Tibial nerve (tissue), 4 donors: Measurements from ENCODE around the gene UXS1. TPM values are rescaled to one million over a fixed set of nuclear protein-coding genes. Genes with fewer than 3 reads are reported as not detected.

Experiments used
- DNase-seq, 2 donors: peaks; one replicate each; pipeline ENCODE4 v3.0.0-alpha.2; 2019; ENCODE audit warnings: low spot score in 2 of 2
- H3K27ac ChIP-seq, 4 donors: fragments of 200-600 bp; sonication (generic) in 3 of 4; one replicate each; pipeline ENCODE4 v1.5.1; 2017 to 2019; ENCODE audit warnings: mild to moderate bottlenecking in 1 of 4
- H3K27me3 ChIP-seq, 2 donors: fragments of 200-600 bp; sonication (generic) in 1 of 2; one replicate each; pipeline versions ENCODE4 v1.5.1 to v1.6.0; 2017 to 2019
- H3K36me3 ChIP-seq, 3 donors: fragments of 200-600 bp; sonication (generic); one replicate each; pipeline ENCODE4 v1.5.1; 2018 to 2019
- H3K4me1 ChIP-seq, 4 donors: fragments of 200-600 bp; sonication (generic) in 3 of 4; one replicate each; pipeline ENCODE4 v1.5.1; 2017 to 2019
- H3K4me3 ChIP-seq, 4 donors: fragments of 200-600 bp; sonication (generic) in 3 of 4; one replicate each; pipeline ENCODE4 v1.5.1; 2017 to 2019; ENCODE audit warnings: mild to moderate bottlenecking in 1 of 4, moderate library complexity in 1 of 4
- H3K9me3 ChIP-seq, 4 donors: fragments of 200-600 bp; sonication (generic) in 3 of 4; one replicate each; pipeline ENCODE4 v1.5.1; 2017 to 2019
- EP300 ChIP-seq, 2 donors: sonication (generic); formaldehyde crosslinking; IDR thresholded peaks; one replicate each; pipeline ENCODE4 v1.6.1; 2017; ENCODE audit warnings: antibody characterized with exemption in 2 of 2, mild to moderate bottlenecking in 1 of 2
- POLR2A ChIP-seq, 2 donors: fragments of 450-650 bp; IDR thresholded peaks; one replicate each; pipeline ENCODE4 v1.6.1; 2017; ENCODE audit warnings: antibody characterized with exemption in 2 of 2, mild to moderate bottlenecking in 2 of 2, moderate library complexity in 2 of 2
- WGBS, 2 donors: methylation state at CpG; one replicate each; pipeline ENCODE4 v1.1.5; 2018; 5-methylcytosine and 5-hydroxymethylcytosine counted together
- total RNA-seq, 4 donors: library from RNA; depleted of rRNA; stranded (reverse); fragments of >200 nt; gene quantifications; one replicate each; pipeline ENCODE4 v1.1.0, GENCODE V29; 2016
- TF ChIP-seq, protein P1 (sequence below), 5 experiments: fragments of 200-600 bp in 3 of 5; fragments of 450-650 bp in 2 of 5; sonication (generic) in 3 of 5; IDR thresholded peaks; one replicate each; pipeline ENCODE4 v1.5.1; 2016 to 2019; ENCODE audit warnings: antibody characterized with exemption in 5 of 5, mild to moderate bottlenecking in 3 of 5, moderate library complexity in 2 of 5

The UXS1 gene
- total RNA-seq, 4 donors from 2014 or later, result 38.5 to 78.9 (median 51.3) TPM

GRCh38 chr2:106127776-106128268, 66.3 kb downstream of the UXS1 start:
- peaks cover 0 to 10% (median 2%) of the 10 kb centered on the region in 4 donors for H3K4me1 ChIP-seq
- 95 to 96% methylated on average over 10 of the region's 10 CpGs for WGBS, 2 donors
- no peak overlapping the region for H3K27ac ChIP-seq
- H3K27me3 ChIP-seq, result no peaks in the 10 kb centered on the region
- H3K9me3 ChIP-seq, result no peaks in the 10 kb centered on the region
- DNase-seq, result no peak
- H3K4me3 ChIP-seq, result no peak overlapping the region
- no peak for TF ChIP-seq EP300 (IDR thresholded peaks at IDR 0.05)
- TF ChIP-seq, protein P1, sequence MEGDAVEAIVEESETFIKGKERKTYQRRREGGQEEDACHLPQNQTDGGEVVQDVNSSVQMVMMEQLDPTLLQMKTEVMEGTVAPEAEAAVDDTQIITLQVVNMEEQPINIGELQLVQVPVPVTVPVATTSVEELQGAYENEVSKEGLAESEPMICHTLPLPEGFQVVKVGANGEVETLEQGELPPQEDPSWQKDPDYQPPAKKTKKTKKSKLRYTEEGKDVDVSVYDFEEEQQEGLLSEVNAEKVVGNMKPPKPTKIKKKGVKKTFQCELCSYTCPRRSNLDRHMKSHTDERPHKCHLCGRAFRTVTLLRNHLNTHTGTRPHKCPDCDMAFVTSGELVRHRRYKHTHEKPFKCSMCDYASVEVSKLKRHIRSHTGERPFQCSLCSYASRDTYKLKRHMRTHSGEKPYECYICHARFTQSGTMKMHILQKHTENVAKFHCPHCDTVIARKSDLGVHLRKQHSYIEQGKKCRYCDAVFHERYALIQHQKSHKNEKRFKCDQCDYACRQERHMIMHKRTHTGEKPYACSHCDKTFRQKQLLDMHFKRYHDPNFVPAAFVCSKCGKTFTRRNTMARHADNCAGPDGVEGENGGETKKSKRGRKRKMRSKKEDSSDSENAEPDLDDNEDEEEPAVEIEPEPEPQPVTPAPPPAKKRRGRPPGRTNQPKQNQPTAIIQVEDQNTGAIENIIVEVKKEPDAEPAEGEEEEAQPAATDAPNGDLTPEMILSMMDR (IDR thresholded peaks at IDR 0.05), result no peak
- no peak for TF ChIP-seq POLR2A (IDR thresholded peaks at IDR 0.05)
- H3K36me3 ChIP-seq, result peaks cover 0 to 36% (median 0%) of the 10 kb centered on the region in 3 donors

- H3K9me3 ChIP-seq, result no peaks in the 10 kb centered on the region
Observed at GRCh38 chr2:106127282-106127771, 66.8 kb downstream of the UXS1 start.

GRCh38 chr2:106126705-106127281, 67.3 kb downstream of the UXS1 start:
- H3K27me3 ChIP-seq, result no peaks in the 10 kb centered on the region
- no peaks in the 10 kb centered on the region for H3K9me3 ChIP-seq
- no peak for DNase-seq
- H3K4me1 ChIP-seq, result peaks cover 0 to 10% (median 2%) of the 10 kb centered on the region in 4 donors
- TF ChIP-seq EP300 (IDR thresholded peaks at IDR 0.05), result no peak
- TF ChIP-seq, protein P1 (IDR thresholded peaks at IDR 0.05), result no peak
- no peak for TF ChIP-seq POLR2A (IDR thresholded peaks at IDR 0.05)
- no peak overlapping the region for H3K4me3 ChIP-seq
- WGBS, 2 donors, result 85 to 95% methylated on average over 5 of the region's 5 CpGs
- no peak overlapping the region for H3K27ac ChIP-seq
- H3K36me3 ChIP-seq, result peaks cover 0 to 47% (median 0%) of the 10 kb centered on the region in 3 donors

More at GRCh38 chr2:106127282-106127771, 66.8 kb downstream of the UXS1 start:
- TF ChIP-seq POLR2A (IDR thresholded peaks at IDR 0.05) (no peak), EP300 (IDR thresholded peaks at IDR 0.05) (no peak)
- TF ChIP-seq, protein P1 (IDR thresholded peaks at IDR 0.05), result no peak
- H3K27me3 ChIP-seq, result no peaks in the 10 kb centered on the region
- no peak overlapping the region for H3K27ac ChIP-seq
- DNase-seq, result no peak
- H3K4me1 ChIP-seq, result peaks cover 0 to 10% (median 2%) of the 10 kb centered on the region in 4 donors
- H3K36me3 ChIP-seq, result peaks cover 0 to 41% (median 0%) of the 10 kb centered on the region in 3 donors
- no peak overlapping the region for H3K4me3 ChIP-seq
- 89 to 91% methylated on average over 5 of the region's 5 CpGs for WGBS, 2 donors

DNA sequence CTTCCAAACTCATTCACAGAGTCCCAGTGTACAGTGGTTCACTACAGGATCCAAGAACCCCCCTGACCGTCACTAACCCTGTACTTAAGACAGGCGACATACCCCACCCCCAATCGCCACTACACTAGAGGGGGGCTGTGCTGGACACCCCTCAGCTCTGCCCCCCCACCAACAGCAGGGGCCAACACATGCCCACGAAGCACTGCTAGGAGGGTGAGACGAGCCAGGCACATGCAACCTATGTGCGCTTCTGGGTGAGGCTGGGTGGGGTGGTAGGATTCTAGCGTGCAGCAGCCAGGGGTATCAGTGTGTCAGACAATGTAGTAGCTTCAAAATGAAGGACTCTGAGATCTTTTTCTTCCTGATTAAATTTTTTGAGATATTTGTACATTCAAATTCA, 67.8 kb downstream of the UXS1 start:
- Histone ChIP-seq H3K4me3 (no peak overlapping the region), H3K36me3 (peaks cover 0 to 52% (median 0%) of the 10 kb centered on the region in 3 donors), H3K4me1 (peaks cover 0 to 10% (median 2%) of the 10 kb centered on the region in 4 donors), H3K27me3 (no peaks in the 10 kb centered on the region), H3K9me3 (no peaks in the 10 kb centered on the region), H3K27ac (no peak overlapping the region)
- 96 to 98% methylated on average over 7 of the region's 7 CpGs for WGBS, 2 donors
- no peak for TF ChIP-seq POLR2A (IDR thresholded peaks at IDR 0.05)
- no peak for DNase-seq

DNA sequence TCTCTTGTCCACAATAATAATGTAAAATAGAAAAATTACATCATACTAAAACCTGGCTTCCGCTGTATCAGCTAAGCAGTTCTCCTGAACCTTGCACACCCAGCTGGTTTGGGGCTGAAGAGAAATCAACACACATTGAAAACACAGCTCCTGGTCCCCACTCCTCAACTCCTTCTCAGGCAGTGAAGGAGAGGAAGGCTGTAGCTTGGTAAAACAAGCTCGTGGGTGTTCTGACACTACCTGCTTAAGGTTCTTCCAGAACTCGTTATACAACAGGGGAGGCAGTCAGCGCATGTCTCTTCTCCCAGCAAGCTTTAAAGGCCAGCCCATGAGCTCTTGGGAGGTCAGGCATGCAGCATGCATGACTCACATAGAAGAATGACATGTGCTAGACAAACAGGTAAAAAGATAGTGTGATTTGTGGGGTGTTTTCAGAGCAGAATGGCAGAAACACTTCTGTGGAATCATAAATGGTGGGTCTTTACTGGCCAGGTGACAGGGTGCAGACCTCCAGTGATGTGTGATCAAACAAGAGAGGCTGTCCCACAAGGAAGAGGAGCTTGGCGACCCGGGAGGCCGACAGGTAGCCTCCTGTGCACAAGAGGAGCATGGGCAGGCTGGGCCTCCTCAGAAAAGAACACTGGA, 69.1 kb downstream of the UXS1 start:
- DNase-seq, result no peak
- Histone ChIP-seq H3K27ac (no peak overlapping the region), H3K9me3 (no peaks in the 10 kb centered on the region), H3K27me3 (no peaks in the 10 kb centered on the region), H3K4me3 (no peak overlapping the region), H3K4me1 (peaks cover 0 to 4% (median 0%) of the 10 kb centered on the region in 4 donors), H3K36me3 (peaks cover 0 to 63% (median 5%) of the 10 kb centered on the region in 3 donors)
- WGBS, 2 donors, result 92% methylated on average over 7 of the region's 7 CpGs
- no peak for TF ChIP-seq POLR2A (IDR thresholded peaks at IDR 0.05)
- TF ChIP-seq EP300 (IDR thresholded peaks at IDR 0.05), result no peak
- TF ChIP-seq, protein P1 (IDR thresholded peaks at IDR 0.05), result no peak
